IMR-90 (cell line): ENCODE data around the gene TRIO. TPM values are rescaled to one million over a fixed set of nuclear protein-coding genes. Genes with fewer than 3 reads are reported as not detected.

Experiments used
- ATAC-seq: fragments of 200-7000 bp; cut with Tn5 transposase; 2 replicates; pipeline ENCODE4 v1.9.1; 2020; ENCODE audit warnings: low read depth, mild to moderate bottlenecking, moderate library complexity
- BruUV-seq: library from RNA; stranded (reverse); fragments of 400-500 nt; replicated peaks from 2 replicates; lab custom pipeline; 2021; lab: Mats Ljungman, UMichigan
- CTCF ChIA-PET: fragments of 300-600 bp; formaldehyde crosslinking; extraction: SDS; loops from one replicate; lab custom pipeline; 2021; ENCODE audit warnings: antibody characterized with exemption; lab: Yijun Ruan, JAX
- POLR2A ChIA-PET: fragments of 300-600 bp; sonication (Branson Sonifier 250); formaldehyde crosslinking; loops from one replicate; lab custom pipeline; 2022; ENCODE audit warnings: antibody characterized with exemption; ENCODE audit not compliant: unreplicated experiment; lab: Charles Lee
- DNase-seq: peaks from one replicate; pipeline ENCODE4 v3.0.0; 2013
- H2AFZ ChIP-seq: replicated peaks from 2 replicates; pipeline ENCODE3; 2013; ENCODE audit warnings: low read length, mild to moderate bottlenecking; ENCODE audit not compliant: poor library complexity
- H2AK5ac ChIP-seq: 2 replicates; pipeline ENCODE4 v1.6.1; 2013; ENCODE audit warnings: low read depth, low read length, inconsistent platforms
- H2AK9ac ChIP-seq: replicated peaks from 2 replicates; pipeline ENCODE3; 2013; ENCODE audit warnings: mild to moderate bottlenecking, low read depth, low read length, moderate library complexity; ENCODE audit not compliant: poor library complexity
- H2BK120ac ChIP-seq: 2 replicates; pipeline ENCODE4 v1.6.1; 2013; ENCODE audit warnings: low read depth, low read length, inconsistent platforms
- H2BK15ac ChIP-seq: 3 replicates; pipeline ENCODE4 v1.6.1; 2013; ENCODE audit warnings: low read depth, low read length, inconsistent platforms
- H2BK20ac ChIP-seq: 2 replicates; pipeline ENCODE4 v1.6.1; 2013; ENCODE audit warnings: low read depth, mild to moderate bottlenecking, inconsistent platforms, low read length, moderate library complexity
- H2BK5ac ChIP-seq: 2 replicates; pipeline ENCODE4 v1.6.1; 2013; ENCODE audit warnings: mild to moderate bottlenecking, low read depth, low read length, inconsistent platforms; ENCODE audit not compliant: poor library complexity, severe bottlenecking
- H3K14ac ChIP-seq: replicated peaks from 2 replicates; pipeline ENCODE4 v1.6.1; 2013; ENCODE audit warnings: low read depth, low read length, inconsistent platforms
- H3K18ac ChIP-seq: 2 replicates; pipeline ENCODE4 v1.6.1; 2013; ENCODE audit warnings: low read depth, low read length, control low read depth
- H3K23ac ChIP-seq: 2 replicates; pipeline ENCODE4 v1.6.1; 2013; ENCODE audit warnings: low read depth, low read length, inconsistent platforms
- H3K27ac ChIP-seq: 2 replicates; pipeline ENCODE4 v1.5.1; 2013; ENCODE audit warnings: mild to moderate bottlenecking, control low read depth, low read length; ENCODE audit not compliant: insufficient read depth
- H3K27me3 ChIP-seq: 2 replicates; pipeline ENCODE4 v1.6.1; 2013; ENCODE audit warnings: low read length; ENCODE audit not compliant: control insufficient read depth, insufficient read depth
- H3K36me3 ChIP-seq: 2 replicates; pipeline ENCODE4 v1.6.1; 2013; ENCODE audit warnings: low read length, mixed read lengths; ENCODE audit not compliant: control insufficient read depth, insufficient read depth
- H3K4ac ChIP-seq: 2 replicates; pipeline ENCODE4 v1.6.1; 2013; ENCODE audit warnings: low read depth, low read length, inconsistent platforms
- H3K4me1 ChIP-seq: 2 replicates; pipeline ENCODE4 v1.6.1; 2013; ENCODE audit warnings: low read length, mixed read lengths; ENCODE audit not compliant: control insufficient read depth, insufficient read depth
- H3K4me2 ChIP-seq: 2 replicates; pipeline ENCODE4 v1.6.1; 2013; ENCODE audit warnings: low read depth, mild to moderate bottlenecking, control low read depth, low read length, moderate library complexity
- H3K4me3 ChIP-seq: 2 replicates; pipeline ENCODE4 v1.5.1; 2013; ENCODE audit warnings: low read depth, mild to moderate bottlenecking, control low read depth, low read length, moderate library complexity; ENCODE audit not compliant: insufficient read depth
- H3K56ac ChIP-seq: 2 replicates; pipeline ENCODE4 v1.6.1; 2013; ENCODE audit warnings: low read length, inconsistent platforms; ENCODE audit not compliant: insufficient read depth; ENCODE audit errors: extremely low read depth
- H3K79me1 ChIP-seq, 2 experiments: 2 replicates each; pipeline ENCODE4 v1.6.1; 2013; ENCODE audit warnings: low read length in 2 of 2, inconsistent platforms in 1 of 2, low read depth in 1 of 2
- H3K9ac ChIP-seq: 2 replicates; pipeline ENCODE4 v1.6.1; 2013; ENCODE audit warnings: low read depth, low read length, control low read depth
- H3K9me1 ChIP-seq: 2 replicates; pipeline ENCODE4 v1.6.1; 2013; ENCODE audit warnings: low read length, inconsistent platforms; ENCODE audit not compliant: insufficient read depth
- H3K9me3 ChIP-seq: 2 replicates; pipeline ENCODE4 v1.6.1; 2013; ENCODE audit warnings: low read length; ENCODE audit not compliant: control insufficient read depth, insufficient read depth
- H4K20me1 ChIP-seq: 2 replicates; pipeline ENCODE4 v1.6.1; 2013; ENCODE audit warnings: low read length, inconsistent platforms; ENCODE audit not compliant: insufficient read depth
- H4K5ac ChIP-seq: 2 replicates; pipeline ENCODE4 v1.6.1; 2013; ENCODE audit warnings: mild to moderate bottlenecking, low read depth, low read length, control low read depth
- H4K8ac ChIP-seq, 2 experiments: 2 replicates each; pipeline ENCODE4 v1.6.1; 2013; ENCODE audit warnings: low read depth in 2 of 2, low read length in 2 of 2, control low read depth in 1 of 2, inconsistent platforms in 1 of 2
- H4K91ac ChIP-seq: 2 replicates; pipeline ENCODE4 v1.6.1; 2013; ENCODE audit warnings: low read depth, low read length, inconsistent platforms; ENCODE audit not compliant: insufficient read depth
- MAZ ChIP-seq: IDR thresholded peaks from 2 replicates; pipeline ENCODE4 v1.6.1; 2012; ENCODE audit warnings: low read depth, mild to moderate bottlenecking, low read length, improper control_type of control experiment, moderate library complexity, borderline replicate concordance
- NFE2L2 ChIP-seq: fragments of 150-350 bp; IDR thresholded peaks from 2 replicates; pipeline ENCODE4 v1.6.1; 2016; ENCODE audit warnings: low read depth, mild to moderate bottlenecking, low read length
- RCOR1 ChIP-seq: IDR thresholded peaks from 2 replicates; pipeline ENCODE4 v1.6.1; 2012; ENCODE audit warnings: mild to moderate bottlenecking, low read length, improper control_type of control experiment; ENCODE audit not compliant: insufficient replicate concordance
- whole genome bisulfite sequencing, 2 experiments: methylation state at CpG; one replicate each; pipeline versions ENCODE4 v1.1.5 to v1.1.7; 2013; ENCODE audit warnings: missing lambda C conversion rate in 2 of 2; ENCODE audit not compliant: insufficient read length in 1 of 2; ENCODE audit errors: extremely low coverage in 2 of 2; 5-methylcytosine and 5-hydroxymethylcytosine counted together
- dilution Hi-C: fragments of 300-500 bp; cut with HindIII; formaldehyde crosslinking; loops from one replicate; pipeline ENCODE4 v1.14.3; 2018; ENCODE audit warnings: low sequenced_read_pairs; ENCODE audit not compliant: unreplicated experiment
- in situ Hi-C: fragments of 300-500 bp; cut with MboI; formaldehyde crosslinking; loops from 3 replicates; pipeline ENCODE4 v1.14.3; 2019; ENCODE audit warnings: low sequenced_read_pairs, inconsistent platforms, mixed read lengths
- intact Hi-C: fragments of 100-400 bp; cut with micrococcal nuclease; formaldehyde crosslinking; loops from 2 replicates; pipeline ENCODE4 v1.10.0; 2022
- polyA plus RNA-seq, 3 experiments: library from polyadenylated mRNA; depleted of rRNA; stranded (reverse); fragments of >200 nt; gene quantifications; 2 replicates each; pipeline ENCODE4 v1.2.3, GENCODE V29; 2012; ENCODE audit warnings: low replicate concordance in 1 of 3
- total RNA-seq: library from RNA; depleted of rRNA; stranded (reverse); fragments of >200 nt; gene quantifications from 2 replicates; pipeline ENCODE4 v1.2.3, GENCODE V29; 2012

TRIO gene
- total and polyA plus RNA-seq, 2 of the 4 experiments (the other 2 are of a cell fraction) = 206 to 522 TPM

DNA sequence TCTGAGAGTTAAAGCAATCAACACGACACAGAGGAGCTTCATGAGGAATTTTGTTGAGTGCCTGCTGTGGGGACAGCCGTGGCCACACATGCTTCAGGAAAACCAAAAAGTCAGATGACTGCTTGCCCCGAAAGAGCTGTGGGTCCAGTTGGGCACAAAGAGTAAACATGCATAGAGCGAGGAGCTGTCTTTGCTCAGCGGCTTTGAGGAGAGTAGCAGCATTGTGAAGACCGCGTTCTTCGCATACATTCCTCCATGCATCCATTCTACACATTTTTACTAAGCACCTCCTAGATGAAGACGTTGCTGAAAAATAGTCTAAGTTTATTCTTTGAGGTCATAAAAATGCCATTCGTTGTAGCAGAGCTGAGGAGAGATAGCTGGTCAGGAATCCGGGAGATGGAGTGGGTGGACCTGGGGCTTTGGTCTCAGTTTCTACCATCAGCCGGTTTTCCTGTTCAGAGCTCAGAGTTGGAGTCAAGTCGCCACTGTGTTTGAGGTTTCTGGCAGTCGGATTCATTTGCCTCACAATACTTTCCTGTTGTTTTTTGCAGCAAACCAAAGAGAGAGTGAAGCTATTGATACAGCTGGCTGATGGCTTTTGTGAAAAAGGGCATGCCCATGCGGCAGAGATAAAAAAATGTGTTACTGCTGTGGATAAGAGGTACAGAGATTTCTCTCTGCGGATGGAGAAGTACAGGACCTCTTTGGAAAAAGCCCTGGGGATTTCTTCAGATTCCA is 243.9 kb downstream of the TRIO start:
- H3K36me3 ChIP-seq = peaks cover 71% of the 10 kb centered on the region
- no peak overlapping the region for H3K9ac ChIP-seq
- intact Hi-C loops = no loop called here
- no peak overlapping the region for H2AFZ ChIP-seq
- no TSS peak for BruUV-seq
- peaks cover 8% of the 10 kb centered on the region; the same call in 1 of the 2 replicates for H3K9me1 ChIP-seq
- H3K18ac ChIP-seq = no peak overlapping the region
- ATAC-seq = peak; percentile 10; the same call in 1 of the 2 replicates
- H3K27ac ChIP-seq = no peak overlapping the region
- 0 out of 2 replicates have a peak overlapping the region, but pooled peaks have one; percentile 22 for H3K14ac ChIP-seq
- no peak overlapping the region for H3K4ac ChIP-seq
- peaks cover 57 to 70% of the 10 kb centered on the region in 2 experiments for H3K79me1 ChIP-seq
- H2BK120ac ChIP-seq = no peak overlapping the region
- no peaks in the 10 kb centered on the region for H3K9me3 ChIP-seq
- no peak overlapping the region for H2BK20ac ChIP-seq
- no peak overlapping the region for H4K8ac ChIP-seq
- H3K4me2 ChIP-seq = no peak overlapping the region
- ChIA-PET POLR2A (interaction anchor here (0.7 kb wide), 1 partner anchor 26 kb away, joined by 3 read pairs; no protein-coding TSS in a partner anchor), CTCF (interaction anchor here (0.7 to 0.9 kb wide), 2 partner anchors 11 to 13 kb away, joined by 3 read pairs; no protein-coding TSS in a partner anchor)
- H3K23ac ChIP-seq = no peak overlapping the region
- TF ChIP-seq MAZ (no peak), NFE2L2 (no peak), RCOR1 (no peak)
- no peak overlapping the region for H2AK9ac ChIP-seq
- H4K5ac ChIP-seq = no peak overlapping the region
- no peak overlapping the region for H3K56ac ChIP-seq
- H2AK5ac ChIP-seq = no peak overlapping the region
- H4K91ac ChIP-seq = no peak overlapping the region
- H2BK5ac ChIP-seq = no peak overlapping the region
- H3K4me3 ChIP-seq = no peak overlapping the region
- in situ Hi-C loops = no loop called here
- WGBS, 2 experiments = 70% methylated on average over 4 of the region's 16 CpGs; no CpG with 5 or more reads in 1 of the 2 experiments
- dilution Hi-C loops = no loop called here
- peaks cover 13% of the 10 kb centered on the region for H3K4me1 ChIP-seq
- DNase-seq = peak; percentile 20
- no peaks in the 10 kb centered on the region for H3K27me3 ChIP-seq
- no peak overlapping the region for H2BK15ac ChIP-seq
- peaks cover 58% of the 10 kb centered on the region for H4K20me1 ChIP-seq
